ENCODE data around the gene CCDC93.
A peak's percentile ranks its signal among the peaks of the same experiment; 100 is the strongest.

The CCDC93 gene

DNA sequence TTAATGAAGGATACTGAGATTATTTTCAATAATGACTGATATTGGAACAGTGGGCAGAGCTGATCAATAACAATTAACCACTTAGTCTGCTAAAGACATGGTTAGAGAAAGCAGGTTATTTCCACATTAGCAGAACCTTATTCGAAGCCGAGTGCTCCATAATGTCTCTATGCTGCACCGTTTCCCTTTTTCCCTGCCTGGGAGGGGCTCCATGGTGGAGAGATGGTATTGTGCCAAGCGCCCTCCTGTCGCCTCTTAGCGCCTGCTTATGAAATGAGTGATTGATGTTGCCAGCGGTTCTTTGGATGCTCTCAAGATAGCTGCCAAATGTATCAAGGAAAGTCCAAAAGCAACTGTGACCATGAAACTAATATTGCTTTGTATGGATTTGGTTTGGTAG lies 39.8 kb upstream of the CCDC93 start:
- Histone ChIP-seq H3K4me3 (replicated peaks; ENCODE audit: low read depth, low read length) (no peak overlapping the region), H3K36me3 (ENCODE audit: control insufficient read depth, insufficient read depth, low read length) (no peaks in the 10 kb centered on the region), H3K27me3 (replicated peaks; ENCODE audit: control insufficient read depth, insufficient read depth, low read length) (no peaks in the 10 kb centered on the region)
- TF ChIP-seq, protein P1, sequence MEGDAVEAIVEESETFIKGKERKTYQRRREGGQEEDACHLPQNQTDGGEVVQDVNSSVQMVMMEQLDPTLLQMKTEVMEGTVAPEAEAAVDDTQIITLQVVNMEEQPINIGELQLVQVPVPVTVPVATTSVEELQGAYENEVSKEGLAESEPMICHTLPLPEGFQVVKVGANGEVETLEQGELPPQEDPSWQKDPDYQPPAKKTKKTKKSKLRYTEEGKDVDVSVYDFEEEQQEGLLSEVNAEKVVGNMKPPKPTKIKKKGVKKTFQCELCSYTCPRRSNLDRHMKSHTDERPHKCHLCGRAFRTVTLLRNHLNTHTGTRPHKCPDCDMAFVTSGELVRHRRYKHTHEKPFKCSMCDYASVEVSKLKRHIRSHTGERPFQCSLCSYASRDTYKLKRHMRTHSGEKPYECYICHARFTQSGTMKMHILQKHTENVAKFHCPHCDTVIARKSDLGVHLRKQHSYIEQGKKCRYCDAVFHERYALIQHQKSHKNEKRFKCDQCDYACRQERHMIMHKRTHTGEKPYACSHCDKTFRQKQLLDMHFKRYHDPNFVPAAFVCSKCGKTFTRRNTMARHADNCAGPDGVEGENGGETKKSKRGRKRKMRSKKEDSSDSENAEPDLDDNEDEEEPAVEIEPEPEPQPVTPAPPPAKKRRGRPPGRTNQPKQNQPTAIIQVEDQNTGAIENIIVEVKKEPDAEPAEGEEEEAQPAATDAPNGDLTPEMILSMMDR (IDR thresholded peaks at IDR 0.05; ENCODE audit: insufficient read depth, low read length, poor library complexity, severe bottlenecking), result no peak
- DNase-seq (ENCODE audit: extremely low read depth, insufficient read length), result no peak

DNA sequence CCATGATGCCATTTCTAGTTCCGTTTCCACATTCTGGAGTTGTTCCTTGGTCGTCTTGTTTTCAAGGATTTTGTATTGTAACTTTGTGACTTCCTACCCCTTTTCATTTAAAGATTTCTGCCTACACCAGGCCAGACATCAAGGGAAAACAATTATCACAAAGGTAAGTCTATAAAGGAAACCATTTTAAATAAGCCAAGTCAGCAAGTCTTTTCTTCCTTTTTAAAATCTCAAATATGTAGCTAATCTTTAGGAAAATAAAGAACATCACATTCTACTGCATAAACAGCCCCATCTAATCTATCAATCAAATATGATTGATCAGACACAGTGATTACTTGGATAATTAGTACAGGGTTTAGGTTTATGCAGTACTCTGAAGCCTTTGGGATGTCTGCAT lies 38.6 kb upstream of the CCDC93 start:
- H3K4me3 ChIP-seq (replicated peaks; ENCODE audit: low read depth, low read length), result no peak overlapping the region
- TF ChIP-seq, protein P1 (IDR thresholded peaks at IDR 0.05; ENCODE audit: insufficient read depth, low read length, poor library complexity, severe bottlenecking), result no peak
- no peaks in the 10 kb centered on the region for H3K27me3 ChIP-seq (replicated peaks; ENCODE audit: control insufficient read depth, insufficient read depth, low read length)
- H3K36me3 ChIP-seq (ENCODE audit: control insufficient read depth, insufficient read depth, low read length), result no peaks in the 10 kb centered on the region
- no peak for DNase-seq (ENCODE audit: extremely low read depth, insufficient read length)

DNA sequence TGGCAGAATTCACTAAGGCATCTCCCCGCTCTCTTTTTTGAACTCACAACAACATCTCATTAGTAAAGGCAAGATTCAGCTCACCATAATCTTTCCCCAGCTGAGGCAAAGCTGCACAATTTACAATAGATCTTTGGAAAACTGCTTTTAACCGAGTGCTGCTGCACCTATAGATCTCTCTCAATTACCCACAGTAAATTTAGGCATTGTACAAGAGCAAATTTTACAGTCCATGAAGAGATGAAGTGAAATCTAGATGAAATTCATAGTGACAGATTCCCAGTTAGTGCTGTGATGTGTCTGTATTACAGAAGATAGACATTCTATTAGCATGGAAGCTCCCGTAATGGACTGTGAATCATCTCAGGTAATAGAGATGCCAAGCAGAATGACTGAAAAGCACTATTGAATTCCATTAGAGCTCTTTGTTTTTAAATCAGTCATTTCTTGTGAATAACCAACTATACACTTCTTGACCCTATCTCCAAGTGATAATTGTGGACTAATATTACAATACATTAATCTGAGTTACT lies 38.0 kb upstream of the CCDC93 start:
- TF ChIP-seq, protein P1 (IDR thresholded peaks at IDR 0.05; ENCODE audit: insufficient read depth, low read length, poor library complexity, severe bottlenecking), result no peak
- no peak for DNase-seq (ENCODE audit: extremely low read depth, insufficient read length)
- no peaks in the 10 kb centered on the region for H3K36me3 ChIP-seq (ENCODE audit: control insufficient read depth, insufficient read depth, low read length)
- H3K27me3 ChIP-seq (replicated peaks; ENCODE audit: control insufficient read depth, insufficient read depth, low read length), result no peaks in the 10 kb centered on the region
- H3K4me3 ChIP-seq (replicated peaks; ENCODE audit: low read depth, low read length), result no peak overlapping the region

DNA sequence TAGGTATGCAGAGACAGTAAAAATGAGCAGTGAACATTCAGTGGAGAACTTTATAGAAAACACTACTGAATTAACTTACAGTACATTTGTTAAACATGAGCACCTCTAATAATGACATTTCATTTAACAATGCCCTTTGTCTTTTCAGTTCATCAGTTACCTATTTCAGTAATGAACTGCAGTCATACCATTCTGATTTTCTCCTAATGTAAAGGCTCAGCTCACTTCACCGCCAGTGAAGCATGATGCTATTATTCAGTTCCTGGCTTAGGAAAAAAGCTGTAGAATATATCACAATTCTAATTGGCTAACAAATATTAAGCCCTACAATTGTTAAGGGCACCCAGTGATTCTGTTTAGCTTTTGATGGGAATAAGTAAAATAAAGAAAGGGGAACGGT lies 37.1 kb upstream of the CCDC93 start:
- Histone ChIP-seq H3K4me3 (replicated peaks; ENCODE audit: low read depth, low read length) (no peak overlapping the region), H3K27me3 (replicated peaks; ENCODE audit: control insufficient read depth, insufficient read depth, low read length) (no peaks in the 10 kb centered on the region), H3K36me3 (ENCODE audit: control insufficient read depth, insufficient read depth, low read length) (no peaks in the 10 kb centered on the region)
- TF ChIP-seq, protein P1 (IDR thresholded peaks at IDR 0.05; ENCODE audit: insufficient read depth, low read length, poor library complexity, severe bottlenecking), result no peak
- no peak for DNase-seq (ENCODE audit: extremely low read depth, insufficient read length)

DNA sequence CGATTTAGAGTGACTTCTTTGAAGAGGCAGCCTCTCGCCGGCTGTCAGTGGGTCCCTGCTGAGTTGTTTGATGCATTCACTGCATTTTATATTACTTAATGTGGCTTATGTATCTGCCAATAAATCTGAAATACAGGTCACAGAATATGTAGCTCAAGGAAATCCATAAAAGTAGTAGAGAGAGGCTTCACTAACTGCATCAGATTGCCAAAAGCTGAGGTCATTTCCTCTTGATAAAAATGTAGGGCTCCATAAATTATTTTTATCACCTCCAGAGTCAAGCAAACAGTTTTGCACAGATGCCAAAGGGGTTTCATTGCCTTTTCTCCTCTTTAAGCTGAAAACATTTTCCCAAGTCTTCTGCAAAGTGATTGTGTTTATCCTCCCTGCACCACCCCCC lies 36.5 kb upstream of the CCDC93 start:
- TF ChIP-seq, protein P1 (IDR thresholded peaks at IDR 0.05; ENCODE audit: insufficient read depth, low read length, poor library complexity, severe bottlenecking), result no peak
- Histone ChIP-seq H3K36me3 (ENCODE audit: control insufficient read depth, insufficient read depth, low read length) (no peaks in the 10 kb centered on the region), H3K4me3 (replicated peaks; ENCODE audit: low read depth, low read length) (no peak overlapping the region), H3K27me3 (replicated peaks; ENCODE audit: control insufficient read depth, insufficient read depth, low read length) (no peaks in the 10 kb centered on the region)
- DNase-seq (ENCODE audit: extremely low read depth, insufficient read length), result no peak

DNA sequence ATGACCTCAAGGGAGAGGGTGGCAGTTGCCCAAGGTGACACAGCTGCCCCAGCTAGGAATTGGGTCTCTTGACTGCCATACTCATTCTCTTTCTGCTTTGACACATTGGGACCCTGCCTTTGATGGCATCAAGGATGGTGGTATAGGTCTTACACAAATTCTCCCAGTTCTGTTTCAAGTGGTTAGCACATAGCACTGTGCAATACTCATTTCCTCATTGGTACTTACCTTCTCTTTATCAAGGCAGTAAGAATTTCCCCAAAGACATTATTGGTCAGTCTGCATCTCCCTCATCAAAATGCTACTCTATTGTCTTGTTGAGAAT lies 35.9 kb upstream of the CCDC93 start:
- DNase-seq (ENCODE audit: extremely low read depth, insufficient read length), result peak; percentile 29
- H3K4me3 ChIP-seq (replicated peaks; ENCODE audit: low read depth, low read length), result no peak overlapping the region
- TF ChIP-seq, protein P1 (IDR thresholded peaks at IDR 0.05; ENCODE audit: insufficient read depth, low read length, poor library complexity, severe bottlenecking), result no peak
- H3K36me3 ChIP-seq (ENCODE audit: control insufficient read depth, insufficient read depth, low read length), result no peaks in the 10 kb centered on the region
- no peaks in the 10 kb centered on the region for H3K27me3 ChIP-seq (replicated peaks; ENCODE audit: control insufficient read depth, insufficient read depth, low read length)
